H1 (cell line): ENCODE results near the gene C5orf15. TPM values are rescaled to one million over a fixed set of nuclear protein-coding genes. Genes with fewer than 3 reads are reported as not detected.
A peak's percentile ranks its signal among the peaks of the same experiment; 100 is the strongest.

ENCODE experiments used
- CTCF ChIA-PET: fragments of 300-600 bp; sonication (Branson Sonifier 250); formaldehyde crosslinking; loops from one replicate; lab custom pipeline; 2021; ENCODE audit not compliant: partially characterized antibody; lab: Charles Lee
- POLR2A ChIA-PET: fragments of 300-600 bp; sonication (Branson Sonifier 250); formaldehyde crosslinking; loops from one replicate; lab custom pipeline; 2021; ENCODE audit warnings: inconsistent platforms; ENCODE audit not compliant: partially characterized antibody; lab: Charles Lee
- DNase-seq, 2 experiments: peaks; one replicate each; pipeline versions ENCODE4 v3.0.0 to v3.0.0-alpha.2; 2010 to 2022; ENCODE audit warnings: low spot score in 2 of 2, low read depth in 1 of 2, mixed read lengths in 1 of 2
- FAIRE-seq: peaks from 2 replicates; lab custom pipeline; 2011; peaks lifted over from hg19 to GRCh38; lab: Jason Lieb, UNC
- H2AFZ ChIP-seq: 2 replicates; pipeline ENCODE4 v1.8.1; 2012; ENCODE audit warnings: low read length, inconsistent platforms
- H2AK5ac ChIP-seq: 2 replicates; pipeline ENCODE4 v1.6.1; 2013; ENCODE audit warnings: low read depth, low read length
- H2BK120ac ChIP-seq: replicated peaks from 2 replicates; pipeline ENCODE3; 2013; ENCODE audit warnings: low read depth, low read length, inconsistent platforms
- H2BK12ac ChIP-seq: 2 replicates; pipeline ENCODE4 v1.6.1; 2013; ENCODE audit warnings: low read depth, low read length
- H2BK15ac ChIP-seq: 2 replicates; pipeline ENCODE4 v1.6.1; 2013; ENCODE audit warnings: low read length
- H2BK20ac ChIP-seq: 2 replicates; pipeline ENCODE4 v1.6.1; 2013; ENCODE audit warnings: low read length
- H2BK5ac ChIP-seq: 2 replicates; pipeline ENCODE4 v1.6.1; 2013; ENCODE audit warnings: low read depth, low read length
- H3K14ac ChIP-seq: 2 replicates; pipeline ENCODE4 v1.6.1; 2013; ENCODE audit warnings: inconsistent platforms; ENCODE audit not compliant: insufficient read length
- H3K18ac ChIP-seq: 2 replicates; pipeline ENCODE4 v1.6.1; 2013; ENCODE audit warnings: low read length; ENCODE audit errors: extremely low read depth
- H3K23ac ChIP-seq: 2 replicates; pipeline ENCODE4 v1.6.1; 2013; ENCODE audit warnings: inconsistent platforms; ENCODE audit not compliant: insufficient read length
- H3K23me2 ChIP-seq: 2 replicates; pipeline ENCODE4 v1.6.1; 2013; ENCODE audit warnings: low read depth, low read length
- H3K27ac ChIP-seq: 2 replicates; pipeline ENCODE4 v1.6.1; 2011; ENCODE audit warnings: low read depth, low read length, inconsistent platforms
- H3K27me3 ChIP-seq, 4 experiments: replicated peaks in 1 of 4; 1 replicate in 1 of 4; 2 replicates in 3 of 4; pipeline versions ENCODE4 v1.6.1 to v1.8.1; 2011 to 2013; ENCODE audit warnings: low read length in 3 of 4, mild to moderate bottlenecking in 3 of 4, inconsistent platforms in 2 of 4, mixed read lengths in 2 of 4, moderate library complexity in 1 of 4; ENCODE audit not compliant: control insufficient read depth in 3 of 4, insufficient read depth in 3 of 4; ENCODE audit errors: extremely low read depth in 1 of 4
- H3K36me3 ChIP-seq, 4 experiments: 2 replicates each; pipeline versions ENCODE4 v1.6.1 to v1.8.1; 2011 to 2013; ENCODE audit warnings: mild to moderate bottlenecking in 4 of 4, low read length in 3 of 4, moderate library complexity in 2 of 4, control low read depth in 1 of 4, inconsistent platforms in 1 of 4; ENCODE audit not compliant: insufficient read depth in 4 of 4, control insufficient read depth in 2 of 4
- H3K4ac ChIP-seq: replicated peaks from 2 replicates; pipeline ENCODE3; 2013; ENCODE audit warnings: low read length, low read depth, mixed read lengths, inconsistent platforms; ENCODE audit not compliant: insufficient read length
- H3K4me1 ChIP-seq, 4 experiments: replicated peaks in 1 of 4; 1 replicate in 1 of 4; 2 replicates in 3 of 4; pipeline versions ENCODE4 v1.6.1 to v1.8.1; 2011 to 2013; ENCODE audit warnings: low read length in 3 of 4, inconsistent platforms in 2 of 4, mixed read lengths in 1 of 4; ENCODE audit not compliant: insufficient read depth in 4 of 4, control insufficient read depth in 3 of 4
- H3K4me2 ChIP-seq, 2 experiments: 2 replicates each; pipeline versions ENCODE4 v1.6.1 to v1.8.1; 2011 to 2013; ENCODE audit warnings: low read depth in 2 of 2, low read length in 2 of 2, control low read depth in 1 of 2, inconsistent platforms in 1 of 2, mild to moderate bottlenecking in 1 of 2; ENCODE audit not compliant: insufficient read depth in 1 of 2
- H3K4me3 ChIP-seq, 4 experiments: fragments of 200-600, 300-600 bp in 1 of 4; sonication (generic), shearing (Covaris generic), sonication (Bioruptor Twin) in 1 of 4; 2 replicates each; pipeline versions ENCODE4 v1.5.1 to v1.8.1; 2011 to 2016; ENCODE audit warnings: low read length in 4 of 4, low read depth in 3 of 4, control low read depth in 2 of 4, inconsistent platforms in 2 of 4, mild to moderate bottlenecking in 2 of 4, mixed read lengths in 1 of 4, moderate library complexity in 1 of 4; ENCODE audit not compliant: insufficient read depth in 2 of 4; ENCODE audit errors: extremely low read depth in 1 of 4
- H3K56ac ChIP-seq: replicated peaks from 2 replicates; pipeline ENCODE3; 2013; ENCODE audit warnings: low read depth, mild to moderate bottlenecking, mixed read lengths, low read length, inconsistent platforms; ENCODE audit not compliant: insufficient read length
- H3K79me1 ChIP-seq: 2 replicates; pipeline ENCODE4 v1.6.1; 2013; ENCODE audit warnings: low read depth, low read length, control low read depth
- H3K79me2 ChIP-seq, 2 experiments: 2 replicates each; pipeline versions ENCODE4 v1.6.1 to v1.8.1; 2012 to 2013; ENCODE audit warnings: low read length in 2 of 2, mild to moderate bottlenecking in 2 of 2, inconsistent platforms in 1 of 2; ENCODE audit not compliant: insufficient read depth in 2 of 2, control insufficient read depth in 1 of 2
- H3K9ac ChIP-seq, 4 experiments: replicated peaks in 1 of 4; 1 replicate in 1 of 4; 2 replicates in 3 of 4; pipeline versions ENCODE4 v1.6.1 to v1.8.1; 2011 to 2013; ENCODE audit warnings: low read depth in 3 of 4, low read length in 3 of 4, control low read depth in 2 of 4, mild to moderate bottlenecking in 2 of 4, moderate library complexity in 2 of 4, inconsistent platforms in 1 of 4; ENCODE audit errors: extremely low read depth in 1 of 4
- H3K9me3 ChIP-seq, 2 experiments: 2 replicates each; pipeline versions ENCODE4 v1.6.1 to v1.8.1; 2012 to 2013; ENCODE audit warnings: mild to moderate bottlenecking in 2 of 2, moderate library complexity in 2 of 2, control low read depth in 1 of 2, inconsistent platforms in 1 of 2, low read depth in 1 of 2, low read length in 1 of 2, mixed read lengths in 1 of 2; ENCODE audit not compliant: insufficient read depth in 2 of 2
- H4K20me1 ChIP-seq, 2 experiments: replicated peaks in 1 of 2; 2 replicates each; pipeline versions ENCODE3 to v1.8.1; 2011 to 2013; ENCODE audit warnings: inconsistent platforms in 2 of 2, low read length in 2 of 2, mild to moderate bottlenecking in 1 of 2; ENCODE audit not compliant: insufficient read depth in 2 of 2, control insufficient read depth in 1 of 2
- H4K5ac ChIP-seq: 2 replicates; pipeline ENCODE4 v1.6.1; 2013; ENCODE audit warnings: low read length, low read depth, mixed read lengths, inconsistent platforms; ENCODE audit not compliant: insufficient read length
- H4K8ac ChIP-seq: 2 replicates; pipeline ENCODE4 v1.8.0; 2013; ENCODE audit warnings: mild to moderate bottlenecking, moderate library complexity, low read length, inconsistent platforms; ENCODE audit not compliant: insufficient read depth; ENCODE audit errors: extremely low read depth
- H4K91ac ChIP-seq: replicated peaks from 2 replicates; pipeline ENCODE3; 2013; ENCODE audit warnings: low read length, mixed read lengths, inconsistent platforms; ENCODE audit not compliant: insufficient read length
- BCL11A ChIP-seq, 2 experiments: IDR thresholded peaks; one replicate each; pipeline ENCODE4 v1.6.1; 2011; ENCODE audit warnings: low read depth in 2 of 2, low read length in 2 of 2, mild to moderate bottlenecking in 2 of 2
- CBX8 ChIP-seq: fragments of 300-800, 300-1000 bp; sonication (generic); IDR thresholded peaks from 2 replicates; pipeline ENCODE4 v1.7.1; 2016; ENCODE audit warnings: low read depth, low read length, borderline replicate concordance
- CHD1 ChIP-seq: IDR thresholded peaks from 2 replicates; pipeline ENCODE4 v1.6.1; 2012; ENCODE audit warnings: low read depth, low read length, improper control_type of control experiment
- FOSL1 ChIP-seq: IDR thresholded peaks from 2 replicates; pipeline ENCODE4 v1.6.1; 2011; ENCODE audit warnings: mild to moderate bottlenecking, low read depth, low read length, moderate library complexity; ENCODE audit not compliant: insufficient read depth
- GTF2F1 ChIP-seq: IDR thresholded peaks from 2 replicates; pipeline ENCODE4 v1.6.1; 2012; ENCODE audit warnings: low read depth, low read length, improper control_type of control experiment, borderline replicate concordance
- HDAC2 ChIP-seq, 2 experiments: fragments of 300-600 bp in 1 of 2; sonication (generic) in 1 of 2; IDR thresholded peaks; 2 replicates each; pipeline ENCODE4 v1.6.1; 2011 to 2012; ENCODE audit warnings: low read depth in 2 of 2, low read length in 2 of 2, mild to moderate bottlenecking in 2 of 2, moderate library complexity in 2 of 2, borderline replicate concordance in 1 of 2, inconsistent platforms in 1 of 2
- HDAC6 ChIP-seq: IDR thresholded peaks from one replicate; pipeline ENCODE4 v1.7.1; 2012; ENCODE audit warnings: low read depth, mild to moderate bottlenecking, inconsistent platforms, low read length, moderate library complexity
- NANOG ChIP-seq: IDR thresholded peaks from 2 replicates; pipeline ENCODE4 v1.6.1; 2011; ENCODE audit warnings: low read length, low read depth, mild to moderate bottlenecking, inconsistent platforms; ENCODE audit not compliant: insufficient read depth, poor library complexity, severe bottlenecking
- NRF1 ChIP-seq: IDR thresholded peaks from 2 replicates; pipeline ENCODE4 v1.6.1; 2011; ENCODE audit warnings: mild to moderate bottlenecking, low read depth, low read length, improper control_type of control experiment
- SAP30 ChIP-seq: fragments of 300-600 bp; sonication (generic); IDR thresholded peaks from 2 replicates; pipeline ENCODE4 v1.7.1; 2012; ENCODE audit warnings: low read length, moderate library complexity, mild to moderate bottlenecking, inconsistent platforms; ENCODE audit not compliant: insufficient read depth, insufficient replicate concordance
- TAF1 ChIP-seq: IDR thresholded peaks from 2 replicates; pipeline ENCODE4 v1.6.1; 2011; ENCODE audit warnings: mild to moderate bottlenecking, low read depth, low read length
- TCF12 ChIP-seq: IDR thresholded peaks from 2 replicates; pipeline ENCODE4 v1.6.1; 2011; ENCODE audit warnings: low read depth, mild to moderate bottlenecking, low read length
- WGBS, 2 experiments: shearing (Covaris generic) in 1 of 2; methylation state at CpG; one replicate each; pipeline versions ENCODE4 v1.1.6 to v1.1.7; 2013 to 2015; ENCODE audit warnings: low lambda C conversion rate in 2 of 2, mixed read lengths in 2 of 2, inconsistent platforms in 1 of 2, low coverage in 1 of 2, missing lambda C conversion rate in 1 of 2; ENCODE audit not compliant: insufficient replicate concordance in 2 of 2, insufficient coverage in 1 of 2, insufficient read length in 1 of 2; ENCODE audit errors: extremely low coverage in 1 of 2, missing lambda C conversion rate in 1 of 2; 5-methylcytosine and 5-hydroxymethylcytosine counted together
- polyA plus RNA-seq, 7 experiments: library from polyadenylated mRNA; depleted of rRNA in 3 of 7; stranded (reverse) in 5 of 7; unstranded in 2 of 7; fragments of >200 nt in 5 of 7; fragments of 200-250 nt in 2 of 7; gene quantifications; 1 replicate in 5 of 7; 2 replicates in 1 of 7; 4 replicates in 1 of 7; pipeline versions ENCODE4 v1.2.1 to v1.2.3, GENCODE V29; 2011 to 2013; ENCODE audit warnings: missing spikeins in 2 of 7, mixed read lengths in 2 of 7
- total RNA-seq: library from RNA; stranded (reverse); fragmentation: NEBNext Ultra II Directional; extraction: Animal tissue kit (Norgen Biotek cat#: 25700); gene quantifications from 2 replicates; pipeline ENCODE4 v1.2.1, GENCODE V29; 2021

Gene C5orf15
- total and polyA plus RNA-seq, 2 of the 8 experiments (the other 6 are each of a cell fraction or from before 2014, with no cell fraction given): 31.7 to 39.3 TPM

DNA sequence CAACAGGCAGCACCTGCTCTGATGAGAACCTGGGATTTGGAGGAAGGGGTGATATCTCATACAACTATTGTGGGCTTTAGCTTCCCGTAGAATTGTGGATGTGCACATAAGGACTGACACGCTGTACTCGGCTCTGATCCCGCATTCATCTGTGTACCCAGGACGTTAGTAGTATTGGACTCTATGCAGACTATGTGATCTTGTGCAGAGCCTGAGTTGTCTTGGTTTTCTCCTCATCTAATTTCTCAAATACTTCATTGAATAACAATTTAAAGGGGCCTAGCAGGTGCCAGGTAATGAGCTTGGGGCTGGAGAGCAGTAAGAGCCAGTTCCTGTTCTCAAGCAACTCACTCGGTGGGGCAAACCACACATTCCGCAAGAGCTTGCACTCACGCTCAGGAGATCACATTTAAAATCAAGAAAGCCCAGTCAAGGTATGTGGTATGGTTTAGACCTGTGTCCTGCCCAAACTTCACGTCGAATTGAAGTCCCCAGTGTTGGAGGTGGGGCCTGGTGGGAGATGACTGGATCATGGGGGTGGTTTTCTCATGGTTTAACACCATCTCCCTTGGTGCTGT is 14.8 kb downstream of the C5orf15 start:
- CTCF ChIA-PET: interaction anchor here (0.7 to 1.4 kb wide), 7 partner anchors 9 to 532 kb away, joined by 3 to 12 read pairs (median 3); no protein-coding TSS in a partner anchor
- DNase-seq: peak in 1 of 2 experiments; percentile 33
- Histone ChIP-seq H3K23ac (no peak overlapping the region), H4K8ac (no peak overlapping the region), H2BK12ac (no peak overlapping the region), H2BK20ac (no peak overlapping the region), H2AK5ac (no peak overlapping the region), H3K9ac (no peak overlapping the region), H3K56ac (no peak overlapping the region), H2BK15ac (no peak overlapping the region), H2BK120ac (no peak overlapping the region), H3K18ac (no peak overlapping the region), H3K4me1 (no peaks in the 10 kb centered on the region; a peak in 1 of 7 replicates), H3K14ac (no peak overlapping the region), H2BK5ac (no peak overlapping the region), H3K27me3 (no peaks in the 10 kb centered on the region), H3K23me2 (no peaks in the 10 kb centered on the region), H4K20me1 (peaks cover 0 to 4% of the 10 kb centered on the region in 2 experiments), H3K4me3 (no peak overlapping the region), H3K9me3 (no peaks in the 10 kb centered on the region), H3K27ac (no peak overlapping the region), H4K91ac (no peak overlapping the region), H3K79me1 (no peaks in the 10 kb centered on the region), H3K79me2 (no peaks in the 10 kb centered on the region), H3K4ac (no peak overlapping the region), H4K5ac (no peak overlapping the region), H3K36me3 (peaks cover 0 to 21% (median 6%) of the 10 kb centered on the region in 4 experiments; a peak in 6 of 8 replicates), H2AFZ (no peak overlapping the region), H3K4me2 (no peak overlapping the region)
- FAIRE-seq: no peak
- POLR2A ChIA-PET: interaction anchor here (0.9 to 1.7 kb wide), 3 partner anchors 9 to 51 kb away, joined by 4 to 6 read pairs (median 4); partner anchors contain the start of gene VDAC1
- WGBS, 2 experiments: 90% methylated on average over 10 of the region's 10 CpGs; no CpG with 5 or more reads in 1 of the 2 experiments
- TF ChIP-seq GTF2F1: no peak
- TF ChIP-seq HDAC2 (IDR thresholded peaks at IDR 0.05; ENCODE audit: borderline replicate concordance in 1 of 2, low read depth in 2 of 2, low read length in 2 of 2): no peak
- TF ChIP-seq TAF1: no peak
- no peak for TF ChIP-seq SAP30
- TF ChIP-seq CBX8: no peak
- no peak for TF ChIP-seq NANOG
- no peak for TF ChIP-seq BCL11A (IDR thresholded peaks at IDR 0.05; ENCODE audit: low read depth in 2 of 2, low read length in 2 of 2)
- TF ChIP-seq FOSL1: no peak
- no peak for TF ChIP-seq HDAC6
- no peak for TF ChIP-seq TCF12
- TF ChIP-seq CHD1: no peak
- TF ChIP-seq NRF1: no peak
